Esophagus muscularis mucosa (tissue), 3 donors: ENCODE results near the gene EDEM1.

Source experiments
- CTCF ChIP-seq, 3 experiments: fragments of 200-600 bp in 2 of 3; fragments of 450-650 bp in 1 of 3; sonication (generic) in 2 of 3; IDR thresholded peaks; one replicate each; pipeline ENCODE4 v1.5.1; 2017 to 2019; ENCODE audit warnings: antibody characterized with exemption in 3 of 3, mild to moderate bottlenecking in 2 of 3, moderate library complexity in 1 of 3
- POLR2A ChIP-seq: fragments of 450-650 bp; IDR thresholded peaks from one replicate; pipeline ENCODE4 v1.6.1; 2017; ENCODE audit warnings: antibody characterized with exemption, moderate library complexity, mild to moderate bottlenecking, low read depth
- POLR2AphosphoS5 ChIP-seq, 2 donors: sonication (generic); formaldehyde crosslinking; IDR thresholded peaks; one replicate each; pipeline ENCODE4 v1.6.1; 2017; ENCODE audit warnings: antibody characterized with exemption in 2 of 2

- no peak for TF ChIP-seq POLR2A
- TF ChIP-seq CTCF (IDR thresholded peaks at IDR 0.05): no peak
- TF ChIP-seq POLR2AphosphoS5 (IDR thresholded peaks at IDR 0.05): no peak
These were observed 80.4 kb downstream of the EDEM1 start for GRCh38 chr3:5267889-5268288.
